Stimulated activated CD4-positive, alpha-beta T cell treated with anti-CD3 and anti-CD28 coated beads, Interleukin-1b, Interleukin-23, amount 100 ng/mL, for 24 hours (primary cell): Measurements from ENCODE around the gene USP6NL.
"Not testable (repeated sequence)": the region's sequence is repeated elsewhere in the genome, so short reads cannot be mapped to it uniquely, and the experiment has no call there.

Experiments
- DNase-seq, 4 experiments: peaks; one replicate each; pipeline ENCODE4 v3.0.0-alpha.2; 2020; ENCODE audit warnings: low read depth in 4 of 4, low spot score in 1 of 4

USP6NL gene

GRCh38 chr10:11520892-11521291 lies 90.6 kb downstream of the USP6NL start:
- no peak for DNase-seq

GRCh38 chr10:11517150-11517549 lies 94.3 kb downstream of the USP6NL start:
- DNase-seq: no peak

DNA sequence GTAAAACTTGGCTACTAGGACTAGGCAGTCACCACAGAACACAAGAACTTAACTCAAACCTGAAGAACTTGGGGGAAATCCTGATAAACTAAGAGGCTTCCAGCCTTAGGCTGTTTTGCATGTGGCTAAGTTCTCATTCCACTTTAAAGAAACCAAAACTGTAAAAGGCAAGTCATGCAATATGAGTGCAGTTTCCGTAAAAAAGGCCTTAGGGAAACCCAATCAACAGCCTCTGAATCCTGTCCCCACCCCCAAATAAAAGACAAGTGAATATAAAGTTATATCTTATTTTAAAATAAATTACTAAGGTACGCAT lies 95.1 kb downstream of the USP6NL start:
- DNase-seq: no peak

GRCh38 chr10:11515596-11516430 lies 95.6 kb downstream of the USP6NL start:
- DNase-seq: peak in 2 of 4 experiments; percentile 18 to 30

- no peak for DNase-seq
Observed at GRCh38 chr10:11513727-11514126, 97.7 kb downstream of the USP6NL start.

- no peak for DNase-seq
Observed at GRCh38 chr10:11512596-11512995, 98.9 kb downstream of the USP6NL start.

- no peak for DNase-seq
Observed at GRCh38 chr10:11511321-11511720, 100.1 kb downstream of the USP6NL start.

GRCh38 chr10:11510736-11511135 lies 100.7 kb downstream of the USP6NL start:
- no peak for DNase-seq

- DNase-seq: no peak
Observed at GRCh38 chr10:11510281-11510680, 101.2 kb downstream of the USP6NL start.

DNA sequence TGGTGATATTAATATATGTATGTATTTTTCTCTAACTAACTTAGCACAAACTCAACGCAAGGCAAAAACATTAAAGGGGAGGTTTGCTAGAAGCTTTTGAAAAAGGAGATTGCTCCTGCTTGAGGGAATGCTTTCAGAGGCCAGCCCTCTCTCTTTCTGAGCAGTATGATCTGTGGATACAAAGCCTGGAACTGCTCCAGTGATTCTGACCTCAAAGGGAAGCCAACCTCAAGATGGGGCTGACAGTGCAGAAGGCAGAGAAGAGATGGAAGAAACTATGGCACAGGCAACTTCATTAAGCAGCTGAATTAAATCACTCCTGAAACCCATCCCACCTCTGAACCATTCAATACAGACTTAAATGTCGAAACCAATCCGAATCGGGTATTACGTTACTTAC lies 102.4 kb downstream of the USP6NL start:
- DNase-seq: no peak

DNA sequence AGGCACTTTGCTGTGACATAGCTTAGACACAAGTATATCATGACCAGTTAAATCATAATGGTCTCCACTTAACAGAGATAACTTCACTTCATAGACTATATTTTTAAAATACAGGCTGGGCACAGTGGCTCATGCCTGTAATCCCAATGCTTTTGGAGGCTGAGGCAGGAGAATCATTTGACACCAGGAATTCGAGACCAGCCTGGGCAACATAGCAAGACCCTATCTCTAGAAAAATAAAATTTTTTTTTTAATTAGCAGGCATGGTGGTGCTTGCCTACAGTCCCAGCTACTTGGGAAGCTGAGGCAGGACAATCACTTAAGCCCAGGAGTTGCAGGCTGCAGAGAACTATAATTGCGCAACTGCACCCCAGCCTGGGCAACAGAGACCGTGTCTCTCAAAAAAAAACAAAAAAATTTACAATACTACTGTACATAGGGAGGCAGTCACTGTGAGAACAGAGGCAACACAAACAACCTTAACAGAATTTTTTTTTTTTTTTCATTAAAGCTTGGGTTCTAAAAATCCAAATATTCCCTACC lies 105.1 kb downstream of the USP6NL start:
- no peak for DNase-seq

DNA sequence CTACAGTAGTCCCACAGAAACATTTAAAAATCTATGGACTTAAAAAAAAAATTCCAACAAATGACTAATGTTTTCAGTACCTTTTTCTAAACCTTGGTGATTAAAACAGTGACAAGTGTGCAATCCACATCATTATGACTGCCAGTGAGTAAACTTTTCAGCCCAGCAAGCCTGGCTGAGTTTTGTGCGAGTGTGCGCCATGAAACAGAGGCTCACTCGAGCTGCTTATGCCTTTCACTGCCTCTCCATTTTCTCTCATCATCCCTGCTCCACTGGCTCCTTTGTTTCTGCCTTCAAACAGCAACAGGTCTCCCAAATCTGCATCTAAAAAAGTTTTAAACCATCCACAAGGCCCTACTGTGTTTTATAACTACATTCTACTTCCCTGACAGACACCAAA lies 105.8 kb downstream of the USP6NL start:
- peak in 2 of 4 experiments; percentile 25 to 28 for DNase-seq

GRCh38 chr10:11504566-11505285 lies 106.7 kb downstream of the USP6NL start:
- no peak for DNase-seq

DNA sequence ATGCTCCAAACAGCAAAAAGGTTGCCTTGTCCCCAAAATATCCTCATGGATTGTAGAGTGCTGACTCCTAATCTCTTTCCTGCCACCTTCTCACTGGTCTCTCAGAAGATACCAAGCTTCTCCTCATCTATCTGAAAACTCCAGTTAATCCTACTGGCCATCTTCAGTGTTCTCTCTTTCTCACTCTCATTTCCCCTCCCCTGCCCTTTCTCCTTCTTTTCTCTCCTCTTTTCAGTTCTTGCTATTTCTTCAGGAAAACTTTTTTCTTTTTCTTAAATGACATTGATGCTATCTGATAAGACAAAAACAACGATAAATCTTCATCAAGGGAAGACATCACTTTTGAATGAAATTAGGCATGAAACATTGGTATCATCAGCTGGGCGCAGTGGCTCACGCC lies 109.8 kb downstream of the USP6NL start:
- DNase-seq: no peak

DNA sequence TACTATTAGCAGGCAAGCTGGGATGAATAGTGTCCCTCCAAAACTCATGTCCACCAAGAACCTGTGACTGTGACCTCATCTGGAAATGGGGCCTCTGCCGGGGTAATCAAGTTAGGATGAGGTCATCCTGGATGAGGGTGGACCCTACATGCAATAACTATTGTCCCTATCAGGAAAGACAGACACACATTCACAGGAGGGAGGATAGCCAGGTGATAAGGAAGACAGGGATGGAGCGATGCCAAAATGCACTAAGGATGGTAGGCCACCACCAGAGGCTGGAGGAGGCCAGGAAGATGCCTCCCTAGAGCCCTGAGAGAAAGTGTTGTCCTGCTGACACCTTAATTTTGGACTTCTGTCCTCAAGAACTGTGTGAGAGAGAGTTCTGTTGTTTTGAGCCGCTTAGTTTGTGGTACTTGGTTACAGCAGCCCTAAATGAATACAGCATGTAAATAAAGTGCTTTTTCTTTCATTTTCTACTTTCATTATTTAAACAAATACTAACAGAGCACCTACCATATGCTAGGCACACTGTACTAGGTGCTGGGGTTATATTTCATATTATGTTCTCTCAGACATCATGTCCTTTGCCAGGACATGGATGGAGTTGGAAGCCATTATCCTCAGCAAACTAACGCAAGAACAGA lies 111.9 kb downstream of the USP6NL start:
- no peak for DNase-seq

DNA sequence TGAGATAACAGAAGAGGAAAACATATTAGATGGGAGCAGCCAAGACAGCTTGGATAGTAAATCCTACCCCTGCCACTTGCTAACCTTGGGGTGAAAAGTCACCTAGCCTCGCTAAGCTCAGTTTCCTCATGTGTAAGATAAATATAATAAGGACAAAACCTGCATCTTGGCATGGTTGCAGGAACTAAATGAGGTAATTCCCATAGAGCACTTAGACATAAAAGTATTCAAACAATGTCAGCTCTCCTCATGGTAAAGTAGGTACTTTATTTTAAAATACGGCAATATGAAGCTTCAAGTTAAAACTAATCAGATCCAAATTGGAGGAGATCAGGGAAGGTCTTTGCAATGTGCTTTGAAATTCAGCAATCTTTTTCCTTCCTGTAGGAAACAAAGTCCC lies 113.1 kb downstream of the USP6NL start:
- DNase-seq: no peak

- not testable (repeated sequence) for DNase-seq
Observed at GRCh38 chr10:11494923-11495322, 116.5 kb downstream of the USP6NL start.

- DNase-seq: no peak
Observed at GRCh38 chr10:11493646-11494045, 117.8 kb downstream of the USP6NL start.

GRCh38 chr10:11491087-11491486 lies 120.4 kb downstream of the USP6NL start:
- DNase-seq: no peak

- DNase-seq: no peak
Observed at GRCh38 chr10:11489591-11489990, 121.9 kb downstream of the USP6NL start.

GRCh38 chr10:11488126-11488525 lies 123.3 kb downstream of the USP6NL start:
- no peak for DNase-seq
